Hindlimb muscle (tissue), 1 donor: Measurements from ENCODE around the gene FOXN3. TPM values are rescaled to one million over a fixed set of nuclear protein-coding genes. Genes with fewer than 3 reads are reported as not detected.
A peak's percentile ranks its signal among the peaks of the same experiment; 100 is the strongest.
"Not testable (repeated sequence)": the region's sequence is repeated elsewhere in the genome, so short reads cannot be mapped to it uniquely, and the experiment has no call there.

Source experiments
- DNase-seq: peaks from one replicate; pipeline ENCODE4 v3.0.0-alpha.2; 2013
- polyA plus RNA-seq: library from polyadenylated mRNA; unstranded; fragments of 120-200 nt; gene quantifications from one replicate; pipeline ENCODE4 v1.2.1, GENCODE V29; 2013; ENCODE audit not compliant: insufficient read length

The FOXN3 gene
- polyA plus RNA-seq, 1 donor = 67.6 TPM

DNA sequence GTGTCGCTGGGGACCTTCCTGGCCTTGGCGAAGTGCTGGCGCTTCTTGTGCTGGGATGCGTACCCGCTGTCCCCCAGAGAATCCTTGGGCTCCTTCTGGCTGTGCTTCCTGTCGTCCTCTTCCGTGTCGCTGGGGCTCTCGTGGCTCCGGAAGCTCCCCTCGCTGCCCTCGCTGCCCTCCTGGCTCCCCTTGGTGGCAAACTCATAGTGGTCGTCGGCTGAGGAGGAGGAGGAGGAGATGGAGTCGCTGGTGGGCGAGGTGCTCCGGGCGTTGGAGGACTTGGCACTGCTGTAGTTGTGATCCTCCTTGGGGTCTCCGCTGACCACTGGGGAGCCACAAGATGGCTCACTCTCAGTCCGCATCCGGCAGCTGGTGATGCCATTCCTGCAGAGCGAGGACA is 254.4 kb downstream of the FOXN3 start:
- DNase-seq = no peak

- DNase-seq = no peak
Observed at GRCh38 chr14:89160437-89160836, 256.6 kb downstream of the FOXN3 start.

DNA sequence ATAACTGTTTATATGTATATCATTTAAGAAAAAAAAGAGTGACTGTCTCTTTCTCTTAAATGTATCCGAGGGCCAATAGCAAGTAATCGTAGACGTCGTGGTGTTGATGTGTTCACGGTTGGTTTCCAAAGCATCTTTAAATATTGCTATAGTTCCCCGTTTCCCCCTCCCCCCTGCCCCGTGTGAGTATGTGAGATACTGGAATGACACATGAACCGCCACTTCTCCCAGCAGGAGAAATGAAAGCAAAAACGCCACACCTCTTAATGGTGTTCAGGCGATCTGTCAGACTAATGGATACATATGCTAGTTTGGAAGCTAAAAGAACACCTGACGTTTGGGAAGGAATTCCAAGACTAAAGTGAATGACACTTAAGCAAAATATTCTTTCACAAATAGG is 258.3 kb downstream of the FOXN3 start:
- DNase-seq = no peak

GRCh38 chr14:89158104-89158503 is 258.9 kb downstream of the FOXN3 start:
- DNase-seq = not testable (repeated sequence)

DNA sequence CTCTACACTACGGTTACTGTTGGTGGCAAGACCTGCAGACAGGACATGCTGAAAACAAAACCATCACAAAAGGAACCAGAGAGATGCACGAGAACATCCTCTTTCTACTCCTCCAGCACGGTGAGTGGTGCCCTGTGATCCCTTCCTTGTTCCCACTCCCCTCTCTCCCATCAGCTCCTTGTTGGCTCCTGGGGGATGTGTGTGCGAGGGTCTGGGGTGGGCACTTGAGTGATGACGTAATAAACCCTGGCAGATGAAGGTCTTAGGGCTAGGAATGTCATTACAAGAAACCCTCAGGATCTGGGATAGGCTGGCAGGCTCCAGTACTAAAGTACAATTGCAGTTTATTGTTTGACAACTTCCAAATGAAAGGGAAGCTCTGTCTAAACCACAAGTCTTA is 261.5 kb downstream of the FOXN3 start:
- no peak for DNase-seq

DNA sequence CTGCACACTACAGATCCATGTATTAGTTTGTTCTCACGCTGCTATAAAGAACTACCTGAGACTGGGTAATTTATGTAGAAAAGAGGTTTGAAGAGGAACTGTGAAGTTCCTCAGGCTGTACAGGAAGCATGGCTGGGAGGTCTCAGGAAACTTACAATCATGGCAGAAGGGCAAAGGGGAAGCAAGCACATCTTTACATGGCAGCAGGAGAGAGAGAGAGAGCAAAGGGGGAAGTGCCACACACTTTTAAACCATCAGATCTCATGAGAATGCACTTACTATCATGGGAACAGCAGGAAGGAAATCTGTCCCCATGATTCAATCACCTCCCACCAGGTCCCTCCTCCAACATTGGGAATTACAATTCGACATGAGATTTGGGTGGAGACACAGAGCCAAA is 265.3 kb downstream of the FOXN3 start:
- not testable (repeated sequence) for DNase-seq

DNA sequence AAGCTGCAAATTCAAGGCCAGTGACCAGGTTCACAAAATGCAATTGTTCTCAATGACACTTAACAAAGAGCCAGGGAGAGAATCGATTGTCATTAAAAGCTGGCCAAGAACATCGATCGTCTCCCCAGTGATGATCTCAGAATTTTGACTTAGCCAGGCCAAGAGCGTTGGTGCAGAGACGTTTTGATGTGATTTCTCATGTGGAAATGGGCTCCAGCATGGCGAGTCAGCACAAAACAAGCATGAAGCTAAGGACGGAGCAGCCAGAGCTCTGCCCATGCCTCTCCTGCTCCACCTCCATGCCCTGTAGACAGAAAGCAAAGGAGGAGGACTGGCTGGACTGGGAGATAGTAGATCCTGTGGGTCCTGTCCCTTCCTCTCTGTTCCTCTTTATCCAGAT is 270.8 kb downstream of the FOXN3 start:
- DNase-seq = no peak

DNA sequence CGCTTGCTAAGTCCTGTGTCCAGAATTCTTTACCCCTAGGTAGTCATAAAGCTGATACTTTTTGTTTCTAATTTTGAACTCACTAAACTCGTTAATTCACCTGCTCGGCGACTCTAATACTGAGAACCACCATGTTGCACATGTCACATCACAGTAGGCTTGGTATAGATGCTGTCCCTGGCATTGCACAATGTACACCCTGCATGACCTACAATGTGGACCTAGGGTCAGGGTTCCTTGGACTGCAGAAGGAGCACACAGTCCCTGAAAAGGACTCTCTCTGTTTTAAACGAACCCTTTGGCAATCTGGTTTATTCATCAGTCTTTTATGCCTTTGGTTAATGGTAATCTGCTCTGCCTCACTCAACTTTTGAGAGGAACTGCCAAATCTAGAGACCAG is 272.4 kb downstream of the FOXN3 start:
- no peak for DNase-seq

GRCh38 chr14:89144066-89144465 is 273.0 kb downstream of the FOXN3 start:
- no peak for DNase-seq

DNA sequence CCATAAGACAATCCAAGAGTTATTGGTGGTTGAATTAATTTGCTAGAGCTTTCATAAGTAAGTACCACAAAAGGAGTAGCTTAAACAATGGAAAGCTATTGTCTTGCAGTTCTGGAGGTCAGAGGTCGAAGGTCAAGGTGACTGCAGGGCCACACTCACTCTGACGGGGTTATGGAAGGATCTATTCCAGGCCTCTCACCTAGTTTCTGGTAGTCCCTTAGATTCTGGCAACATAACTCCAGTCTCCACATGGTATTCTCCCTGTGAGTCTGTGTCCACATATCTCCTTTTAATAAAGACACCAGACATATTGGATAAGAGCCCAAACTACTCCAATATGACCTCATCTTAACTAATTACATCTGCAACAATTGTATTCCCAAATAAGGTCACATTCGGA is 273.4 kb downstream of the FOXN3 start:
- no peak for DNase-seq

- no peak for DNase-seq
Observed at GRCh38 chr14:89142366-89142765, 274.7 kb downstream of the FOXN3 start.

DNA sequence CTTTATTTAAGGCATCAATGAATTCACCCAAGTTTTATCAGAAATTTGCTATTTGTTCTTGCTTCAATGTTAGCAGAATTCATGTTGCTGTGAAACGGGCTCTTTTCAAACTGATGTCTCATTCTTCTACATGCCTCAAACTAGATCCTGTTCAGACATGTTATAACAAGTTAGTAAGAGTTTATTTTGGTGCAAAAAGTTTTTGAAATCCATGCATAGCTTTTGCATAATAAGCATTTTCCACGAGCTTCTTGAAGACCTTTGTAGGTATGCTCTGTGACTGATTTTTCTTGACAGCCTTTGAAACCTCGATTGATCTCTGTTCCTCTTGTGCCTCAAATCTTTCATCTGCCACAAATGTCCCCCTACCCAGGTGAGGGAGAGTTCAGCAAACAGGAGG is 275.2 kb downstream of the FOXN3 start:
- no peak for DNase-seq

DNA sequence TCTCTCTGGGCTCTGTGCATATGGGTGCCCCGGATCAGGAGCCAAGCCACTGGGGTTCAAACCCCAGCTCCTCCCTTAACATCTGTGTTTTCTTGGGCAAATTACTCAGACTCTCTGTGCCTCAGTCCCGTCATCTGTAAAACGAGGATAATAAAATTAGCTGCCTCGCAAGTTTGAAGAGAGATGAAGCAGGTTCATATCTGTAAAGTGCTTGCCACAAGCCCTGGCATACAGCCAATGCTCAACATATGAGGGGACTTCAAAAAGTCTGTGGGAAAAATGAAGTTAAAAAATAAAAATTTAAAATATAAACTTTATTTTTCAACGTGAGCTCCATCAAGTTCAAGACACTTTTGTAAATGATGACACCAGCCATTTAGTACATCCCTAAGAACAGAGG is 276.7 kb downstream of the FOXN3 start:
- DNase-seq = no peak

DNA sequence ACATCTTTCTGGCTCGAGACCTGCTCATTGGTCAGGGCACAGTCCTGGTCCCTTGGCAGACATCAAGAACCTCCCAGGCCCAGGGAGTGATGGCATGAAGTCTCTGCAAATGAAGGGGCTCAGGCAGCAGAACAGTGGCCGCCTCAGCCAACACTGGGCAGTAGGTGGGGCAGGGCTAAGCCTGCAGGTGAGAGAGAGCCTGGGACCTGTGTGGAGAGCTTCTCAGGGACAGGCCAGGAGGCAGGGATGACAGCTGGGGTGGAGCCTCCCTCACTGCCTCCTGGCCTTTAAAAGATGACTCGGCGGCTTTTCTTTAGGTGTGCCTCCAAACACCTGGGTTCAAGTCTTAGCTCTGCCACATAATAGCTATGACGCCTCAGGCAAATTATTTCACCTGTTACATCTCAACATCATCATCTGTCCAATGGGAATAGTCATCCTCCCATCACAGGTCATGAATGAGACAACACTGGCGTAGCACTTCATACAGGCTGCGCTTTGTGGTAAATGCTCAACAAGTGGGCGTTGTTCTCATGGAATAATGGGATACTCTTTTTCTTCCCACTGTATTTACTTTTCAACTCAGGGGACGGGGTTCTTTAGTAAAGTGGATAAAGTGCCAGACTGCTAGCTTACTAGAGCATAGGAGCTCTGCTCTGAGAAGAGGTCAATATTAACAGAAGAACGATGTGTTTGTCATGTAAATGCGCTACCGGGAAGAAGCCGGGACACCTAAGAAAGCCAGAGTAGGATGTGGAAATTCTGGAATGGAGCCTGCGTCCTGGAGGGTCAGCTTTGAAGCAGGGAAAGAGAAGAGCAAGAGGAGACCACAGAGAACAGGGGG is 277.4 kb downstream of the FOXN3 start:
- no peak for DNase-seq

DNA sequence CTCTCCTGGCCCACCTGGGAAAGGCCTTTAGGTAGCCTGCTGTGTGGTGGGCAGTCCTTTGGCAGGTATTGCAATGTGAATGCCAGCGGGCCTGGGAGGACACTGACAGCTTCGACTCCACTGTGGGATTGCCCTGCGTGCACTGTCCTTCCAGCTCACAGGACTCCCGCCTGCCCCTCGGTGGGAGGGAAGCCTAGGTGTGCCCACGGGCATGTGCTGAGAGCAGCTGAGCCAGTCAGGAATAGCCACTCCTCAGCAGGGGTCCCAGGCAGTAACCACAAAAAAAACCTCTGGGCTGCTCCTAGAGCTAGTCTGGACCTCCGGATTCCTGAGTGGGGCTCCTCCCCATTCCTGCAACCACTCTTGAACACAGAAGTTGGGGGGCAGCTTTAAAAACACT is 278.2 kb downstream of the FOXN3 start:
- DNase-seq = no peak

DNA sequence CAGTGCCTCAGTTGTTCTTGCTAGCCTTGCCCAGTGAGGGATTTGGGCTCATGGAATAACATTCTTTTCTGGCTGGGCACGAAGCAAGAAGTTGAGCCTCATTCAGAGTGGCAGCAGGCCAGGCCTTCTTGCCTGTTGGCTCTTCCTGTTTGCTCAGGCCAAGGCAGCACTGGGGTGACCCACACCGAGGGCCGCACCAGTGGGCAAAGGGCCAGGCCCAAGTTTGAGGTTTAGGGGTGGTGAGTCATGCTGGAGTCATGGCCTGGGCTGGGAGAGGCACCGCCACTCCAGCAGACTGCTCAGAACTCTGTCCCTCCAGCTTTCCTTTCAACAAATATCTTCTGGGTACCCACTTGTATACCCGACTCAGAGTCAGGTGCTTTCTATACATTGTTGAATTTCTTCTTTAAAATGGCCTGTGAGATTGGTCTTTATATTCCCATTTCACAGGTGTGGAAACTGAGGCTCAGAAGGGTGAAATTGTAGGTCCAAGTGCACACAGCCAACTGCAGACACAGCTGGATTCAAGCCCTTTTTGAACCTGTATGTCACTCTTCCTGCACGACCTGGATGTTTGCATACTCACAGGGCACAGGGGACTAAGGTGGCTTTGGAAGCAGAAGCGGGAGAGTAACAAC is 279.4 kb downstream of the FOXN3 start:
- DNase-seq = no peak

DNA sequence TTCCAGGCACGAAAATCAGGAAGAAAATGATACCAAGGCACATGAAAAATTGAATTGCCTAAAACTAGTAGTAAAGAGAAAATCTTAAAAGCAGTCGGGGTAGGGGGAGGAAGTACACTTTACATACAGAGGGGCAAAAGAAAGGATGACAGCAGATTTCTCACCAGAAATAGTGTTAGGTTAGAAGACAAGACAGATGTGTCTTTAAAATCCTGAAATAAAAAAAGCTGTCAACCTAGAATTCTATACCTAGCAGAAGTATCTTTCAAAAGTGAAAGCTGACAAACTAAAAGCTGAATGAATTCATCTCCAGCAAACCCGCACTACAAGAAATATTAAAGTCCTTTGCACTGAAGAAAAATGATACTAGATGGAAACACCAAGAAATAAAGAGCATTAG is 280.4 kb downstream of the FOXN3 start:
- no peak for DNase-seq

- DNase-seq = no peak
Observed at GRCh38 chr14:89134640-89135039, 282.4 kb downstream of the FOXN3 start.

DNA sequence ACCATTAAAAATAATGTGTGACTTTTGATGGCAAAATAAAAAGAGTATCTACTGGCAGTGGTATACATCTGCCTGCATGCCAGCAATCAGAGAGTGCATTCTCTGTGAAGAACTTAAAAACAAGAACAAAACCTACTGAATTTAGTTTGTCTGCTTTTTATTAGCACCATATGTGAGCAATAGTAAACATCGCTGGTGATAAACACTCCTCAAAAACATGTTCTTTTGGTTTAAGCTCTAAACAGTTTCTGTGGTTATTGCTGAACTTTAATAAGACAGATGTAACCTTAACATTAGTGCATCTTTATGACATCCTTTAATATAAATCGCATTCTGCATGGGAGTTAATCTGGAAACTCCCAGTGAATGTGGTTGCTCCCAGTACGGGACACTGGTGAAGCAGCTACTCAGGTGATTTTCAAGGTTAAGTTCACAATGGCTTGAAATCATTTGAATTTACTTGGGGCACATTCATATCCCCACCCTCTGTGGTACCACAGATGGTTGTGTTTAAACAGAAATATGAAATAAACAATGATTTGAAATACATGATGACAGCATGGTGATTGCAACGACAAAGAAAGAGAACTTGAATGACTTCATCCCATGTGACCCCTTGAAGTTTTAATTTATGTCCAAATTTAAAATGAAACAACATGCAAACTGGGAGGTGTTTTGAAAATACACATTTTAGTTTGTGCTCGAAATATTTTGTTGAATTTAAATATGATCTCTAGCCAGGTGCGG is 285.9 kb downstream of the FOXN3 start:
- no peak for DNase-seq

DNA sequence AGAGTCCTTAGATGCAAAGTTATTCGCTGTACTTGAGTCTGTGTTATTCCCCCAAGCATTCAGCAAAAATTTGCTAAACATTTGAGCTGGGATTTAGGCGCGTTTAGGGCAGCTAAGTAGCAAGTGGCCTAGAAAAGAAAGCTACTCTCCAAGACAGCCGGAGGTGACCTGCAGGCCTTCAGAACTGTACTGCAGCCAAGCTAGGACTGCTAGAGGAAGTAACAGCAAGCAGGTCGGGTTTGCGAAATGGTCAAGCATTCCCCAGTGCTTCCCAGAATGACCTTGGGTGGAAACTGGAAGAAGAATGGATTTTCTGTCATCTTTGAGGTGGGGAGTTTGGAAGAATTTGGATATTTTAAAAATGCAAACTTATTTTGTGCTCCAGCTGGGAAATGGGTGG is 287.5 kb downstream of the FOXN3 start:
- no peak for DNase-seq

DNA sequence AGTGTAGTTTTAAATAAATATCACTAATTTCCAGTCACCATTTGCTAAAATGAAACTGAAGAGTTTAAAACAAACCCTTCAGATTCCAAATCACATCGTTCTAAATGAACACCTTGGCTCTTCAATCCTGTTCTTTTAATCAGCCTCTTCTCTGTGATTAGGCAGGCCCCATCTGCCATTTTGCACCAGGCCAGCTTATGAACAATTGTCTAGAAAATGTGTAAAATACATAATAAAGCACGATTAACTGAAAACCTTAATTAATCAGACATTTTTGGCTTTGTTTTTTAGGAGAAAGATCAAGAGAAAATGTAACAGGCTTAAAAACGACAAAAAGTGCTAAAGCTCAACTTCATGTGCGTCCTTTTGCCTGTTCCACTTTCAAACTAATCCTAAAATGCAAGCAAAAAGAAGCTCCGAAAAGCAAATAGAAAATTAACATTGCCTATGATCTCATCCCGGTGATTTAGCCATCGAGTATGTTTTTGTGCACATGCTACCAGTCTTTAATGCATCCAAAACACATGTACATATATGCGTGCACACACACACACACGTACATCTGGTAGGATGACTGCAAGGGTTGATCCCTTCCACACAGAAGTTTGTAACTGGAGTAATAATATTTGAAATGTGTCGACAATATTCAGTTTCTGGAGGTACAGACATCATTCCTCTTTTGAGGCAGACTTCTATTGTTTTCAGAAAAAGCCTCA is 288.6 kb downstream of the FOXN3 start:
- no peak for DNase-seq

DNA sequence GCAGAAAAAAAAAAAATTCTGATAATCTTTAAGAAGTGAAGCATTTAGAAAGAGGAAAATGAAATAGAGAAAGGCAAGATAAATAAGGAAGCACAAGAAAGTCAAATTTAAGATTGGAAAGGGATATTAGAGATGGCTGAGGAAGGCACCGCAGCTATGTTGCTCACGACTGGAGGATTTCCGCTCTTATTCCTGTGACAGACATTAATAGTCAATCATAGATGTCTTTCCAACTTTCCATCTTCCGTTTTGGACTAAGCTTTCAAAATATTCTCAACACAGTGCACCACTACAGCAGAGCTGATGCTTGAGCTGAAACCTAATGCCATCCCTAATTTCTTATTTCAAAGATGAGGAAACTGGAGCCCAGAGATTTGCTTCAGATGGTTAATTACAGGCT is 290.6 kb downstream of the FOXN3 start:
- DNase-seq = peak; percentile 22

DNA sequence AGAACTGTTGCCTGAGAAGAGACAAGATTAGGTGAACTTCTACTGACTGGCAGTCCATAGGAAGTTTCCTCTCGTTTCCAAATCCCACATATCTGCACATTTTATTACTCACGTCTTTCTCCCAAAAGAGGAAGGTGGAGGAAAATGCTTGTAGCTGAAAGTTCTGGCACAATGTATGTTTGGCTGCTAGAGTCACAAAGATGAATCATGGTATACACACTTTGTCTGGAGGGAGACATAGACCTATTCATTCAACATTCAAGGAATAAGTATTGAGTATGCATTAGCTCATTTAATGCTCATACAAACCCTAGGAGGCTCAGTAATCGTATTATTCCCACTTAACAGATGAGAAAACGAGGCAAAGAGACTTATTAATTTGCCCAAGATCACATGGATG is 291.8 kb downstream of the FOXN3 start:
- DNase-seq = no peak
